Parathyroid adenoma (tissue), 2 donors: ENCODE results near the gene IL17RB.

Source experiments
- H2AFZ ChIP-seq: fragments of 300-600 bp; sonication (generic); one replicate; pipeline ENCODE4 v1.7.0; 2017; ENCODE audit warnings: antibody characterized with exemption, mild to moderate bottlenecking
- H3K27ac ChIP-seq: fragments of 300-600 bp; sonication (generic); one replicate; pipeline ENCODE4 v1.7.0; 2017
- H3K27me3 ChIP-seq: fragments of 300-600 bp; sonication (generic); one replicate; pipeline ENCODE4 v1.7.0; 2017; ENCODE audit warnings: low read length; ENCODE audit not compliant: control insufficient read depth, insufficient read depth
- H3K36me3 ChIP-seq: fragments of 300-600 bp; sonication (generic); one replicate; pipeline ENCODE4 v1.7.0; 2017; ENCODE audit warnings: low read length; ENCODE audit not compliant: control insufficient read depth, insufficient read depth
- H3K4me1 ChIP-seq: fragments of 300-600 bp; sonication (generic); one replicate; pipeline ENCODE4 v1.7.0; 2017; ENCODE audit warnings: control low read depth
- H3K4me2 ChIP-seq: fragments of 300-600 bp; sonication (generic); one replicate; pipeline ENCODE4 v1.7.0; 2017; ENCODE audit warnings: low read length
- H3K4me3 ChIP-seq: fragments of 300-600 bp; sonication (generic); one replicate; pipeline ENCODE4 v1.7.0; 2017; ENCODE audit warnings: low read depth, low read length
- H3K79me2 ChIP-seq: fragments of 300-600 bp; sonication (generic); one replicate; pipeline ENCODE4 v1.7.0; 2017; ENCODE audit warnings: control low read depth
- H3K9ac ChIP-seq: fragments of 300-600 bp; sonication (generic); one replicate; pipeline ENCODE4 v1.7.0; 2017; ENCODE audit warnings: mild to moderate bottlenecking
- H3K9me3 ChIP-seq: fragments of 300-600 bp; sonication (generic); one replicate; pipeline ENCODE4 v1.7.0; 2017; ENCODE audit warnings: low read length; ENCODE audit not compliant: control insufficient read depth
- TF ChIP-seq, protein P1 (sequence below): fragments of 300-600 bp; sonication (generic); IDR thresholded peaks from one replicate; pipeline ENCODE4 v1.7.0; 2017; ENCODE audit warnings: antibody characterized with exemption, mild to moderate bottlenecking
- donor health status: primary hyperparathyroidism.

The IL17RB gene

DNA sequence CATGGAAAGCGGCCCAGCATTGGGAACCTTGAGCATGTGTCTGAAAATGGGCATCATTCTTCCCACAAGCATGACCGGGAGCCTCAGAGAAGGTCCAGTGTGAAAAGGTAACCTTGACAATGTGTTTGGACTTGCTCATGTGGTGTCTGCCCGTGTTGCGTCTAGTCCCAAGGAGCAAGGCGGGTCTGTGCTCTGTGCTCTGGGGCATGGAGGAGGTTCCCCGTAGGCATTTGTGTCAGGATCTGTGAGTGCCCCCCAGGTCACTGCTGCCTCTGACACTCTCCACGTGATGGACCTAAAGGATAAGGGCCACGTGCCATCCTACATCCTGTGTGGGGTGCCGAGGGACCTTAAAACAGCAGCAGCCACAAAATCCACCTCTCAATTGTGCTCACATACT is 45.0 kb upstream of the IL17RB start:
- Histone ChIP-seq H3K79me2 (no peaks in the 10 kb centered on the region), H3K4me1 (no peaks in the 10 kb centered on the region)
- TF ChIP-seq, protein P1, sequence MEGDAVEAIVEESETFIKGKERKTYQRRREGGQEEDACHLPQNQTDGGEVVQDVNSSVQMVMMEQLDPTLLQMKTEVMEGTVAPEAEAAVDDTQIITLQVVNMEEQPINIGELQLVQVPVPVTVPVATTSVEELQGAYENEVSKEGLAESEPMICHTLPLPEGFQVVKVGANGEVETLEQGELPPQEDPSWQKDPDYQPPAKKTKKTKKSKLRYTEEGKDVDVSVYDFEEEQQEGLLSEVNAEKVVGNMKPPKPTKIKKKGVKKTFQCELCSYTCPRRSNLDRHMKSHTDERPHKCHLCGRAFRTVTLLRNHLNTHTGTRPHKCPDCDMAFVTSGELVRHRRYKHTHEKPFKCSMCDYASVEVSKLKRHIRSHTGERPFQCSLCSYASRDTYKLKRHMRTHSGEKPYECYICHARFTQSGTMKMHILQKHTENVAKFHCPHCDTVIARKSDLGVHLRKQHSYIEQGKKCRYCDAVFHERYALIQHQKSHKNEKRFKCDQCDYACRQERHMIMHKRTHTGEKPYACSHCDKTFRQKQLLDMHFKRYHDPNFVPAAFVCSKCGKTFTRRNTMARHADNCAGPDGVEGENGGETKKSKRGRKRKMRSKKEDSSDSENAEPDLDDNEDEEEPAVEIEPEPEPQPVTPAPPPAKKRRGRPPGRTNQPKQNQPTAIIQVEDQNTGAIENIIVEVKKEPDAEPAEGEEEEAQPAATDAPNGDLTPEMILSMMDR: no peak

DNA sequence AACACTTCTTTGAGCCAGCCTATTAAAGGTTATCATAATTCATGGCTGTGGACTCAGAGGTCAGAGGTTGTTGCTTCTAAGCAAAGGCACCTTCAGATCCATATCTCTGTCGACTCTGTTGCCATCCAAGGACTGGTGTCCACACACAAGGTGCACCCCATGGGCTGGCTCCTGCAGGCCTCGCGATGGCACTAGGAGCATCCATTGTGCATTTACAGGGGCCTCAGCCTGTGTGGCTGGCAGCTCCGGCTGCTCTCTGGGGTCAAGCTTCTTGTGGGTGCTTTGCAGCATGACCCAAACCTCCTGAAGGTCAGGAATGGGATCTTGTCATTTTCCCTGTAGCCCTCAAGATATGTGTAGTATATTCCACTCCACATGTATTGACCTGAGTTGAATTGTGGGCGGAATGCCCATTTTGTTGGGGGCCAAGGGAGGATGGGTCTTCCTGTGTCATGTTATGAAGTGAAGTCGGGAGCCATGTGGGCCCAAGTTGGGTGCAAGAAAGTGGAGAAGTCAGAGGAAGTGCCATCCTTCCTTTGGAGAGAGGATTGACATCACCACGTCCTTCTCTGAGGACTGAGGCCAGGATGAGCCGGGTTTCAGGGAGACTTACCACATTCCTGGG is 44.0 kb upstream of the IL17RB start:
- H2AFZ ChIP-seq: no peak overlapping the region
- TF ChIP-seq, protein P1: no peak
- H3K4me2 ChIP-seq: no peak overlapping the region
- H3K4me1 ChIP-seq: no peaks in the 10 kb centered on the region
- H3K27ac ChIP-seq: no peak overlapping the region
- no peaks in the 10 kb centered on the region for H3K27me3 ChIP-seq
- H3K9ac ChIP-seq: no peak overlapping the region
- H3K4me3 ChIP-seq: no peak overlapping the region
- H3K9me3 ChIP-seq: no peaks in the 10 kb centered on the region
- H3K36me3 ChIP-seq: no peaks in the 10 kb centered on the region
- no peaks in the 10 kb centered on the region for H3K79me2 ChIP-seq

More for the DNA sequence above, 45.0 kb upstream of the IL17RB start:
- no peak overlapping the region for H3K27ac ChIP-seq
- no peaks in the 10 kb centered on the region for H3K36me3 ChIP-seq
- no peak overlapping the region for H3K9ac ChIP-seq
- no peak overlapping the region for H3K4me3 ChIP-seq
- H2AFZ ChIP-seq: no peak overlapping the region
- no peak overlapping the region for H3K4me2 ChIP-seq
- H3K27me3 ChIP-seq: no peaks in the 10 kb centered on the region
- H3K9me3 ChIP-seq: no peaks in the 10 kb centered on the region

DNA sequence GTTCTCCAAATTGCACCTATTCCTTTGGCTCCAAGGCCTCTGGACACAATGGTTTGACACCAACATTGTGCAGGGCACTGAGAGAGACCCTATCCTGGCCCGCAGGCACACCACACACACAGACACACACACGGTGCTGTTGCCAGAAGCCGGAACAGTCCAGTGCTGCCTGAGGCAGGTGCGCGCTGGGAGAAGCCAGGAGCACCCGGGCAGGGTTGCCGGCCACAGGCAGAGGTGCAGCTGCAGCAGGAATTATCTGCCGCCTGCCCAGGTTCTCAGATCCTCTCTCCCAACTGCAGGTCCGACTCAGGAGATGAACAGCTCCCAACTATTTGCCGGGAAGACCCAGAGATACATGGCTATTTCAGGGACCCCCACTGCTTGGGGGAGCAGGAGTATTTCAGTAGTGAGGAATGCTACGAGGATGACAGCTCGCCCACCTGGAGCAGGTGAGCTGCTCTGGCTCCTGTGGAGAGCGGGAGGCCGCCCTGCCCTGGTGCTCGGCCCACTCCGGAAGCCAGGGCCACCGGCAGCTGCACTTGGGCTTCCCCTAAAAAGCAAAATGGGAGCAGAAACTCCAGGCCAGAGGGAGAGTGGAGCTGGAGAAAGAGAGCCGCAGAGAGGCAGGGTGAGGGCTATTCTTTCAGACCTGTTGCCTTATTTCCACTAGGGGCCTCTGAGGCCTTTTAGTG is 43.1 kb upstream of the IL17RB start:
- TF ChIP-seq, protein P1: no peak
- H3K9ac ChIP-seq: no peak overlapping the region
- H3K79me2 ChIP-seq: no peaks in the 10 kb centered on the region
- H3K4me1 ChIP-seq: no peaks in the 10 kb centered on the region
- H3K4me2 ChIP-seq: no peak overlapping the region
- H2AFZ ChIP-seq: no peak overlapping the region
- H3K27me3 ChIP-seq: no peaks in the 10 kb centered on the region
- H3K9me3 ChIP-seq: no peaks in the 10 kb centered on the region
- no peak overlapping the region for H3K4me3 ChIP-seq
- no peak overlapping the region for H3K27ac ChIP-seq
- H3K36me3 ChIP-seq: no peaks in the 10 kb centered on the region

DNA sequence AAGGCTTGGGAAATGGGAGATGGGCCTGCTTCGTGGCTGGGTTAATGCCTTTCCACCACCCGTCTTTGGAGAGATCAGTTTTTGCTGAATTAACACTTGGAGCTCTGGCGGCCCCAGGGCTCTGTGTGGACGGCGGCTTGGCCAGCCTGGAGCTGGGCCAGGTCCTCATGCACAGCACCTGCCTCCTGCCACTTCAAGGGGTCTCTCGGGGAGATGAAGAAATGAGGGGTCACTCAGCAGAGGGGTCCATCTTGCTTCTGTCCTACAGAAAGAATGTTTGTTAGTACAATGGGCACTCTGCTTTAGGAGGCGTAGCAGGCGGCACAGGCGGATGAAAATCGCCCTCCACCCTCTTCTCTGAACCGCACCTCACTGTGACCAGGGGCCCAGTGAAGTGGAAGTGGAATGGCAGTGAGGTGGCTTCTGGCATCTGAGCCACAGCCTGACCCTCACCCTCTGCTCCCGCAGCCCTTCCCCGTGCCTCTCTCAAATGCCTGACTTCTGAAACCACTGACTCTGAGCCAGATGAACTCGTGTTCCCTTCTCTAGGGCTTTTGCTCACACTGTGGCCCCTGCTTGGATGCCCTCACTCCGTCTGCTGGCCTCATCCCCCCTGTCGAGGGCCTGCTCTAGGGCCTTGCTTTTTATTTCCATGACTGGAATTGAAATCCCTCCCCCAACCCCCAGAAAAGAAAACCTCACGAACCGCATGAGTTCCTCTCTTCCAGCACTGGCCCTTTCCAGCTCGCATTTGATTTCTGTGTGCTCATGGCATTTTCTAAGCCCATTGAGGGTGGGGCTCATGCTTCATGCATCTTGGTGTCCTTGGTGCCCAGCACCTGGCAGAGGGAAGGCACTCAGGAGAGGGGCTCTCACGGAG is 42.3 kb upstream of the IL17RB start:
- Histone ChIP-seq H3K4me3 (no peak overlapping the region), H3K27ac (no peak overlapping the region), H3K4me2 (no peak overlapping the region), H2AFZ (no peak overlapping the region), H3K36me3 (no peaks in the 10 kb centered on the region), H3K79me2 (no peaks in the 10 kb centered on the region), H3K4me1 (no peaks in the 10 kb centered on the region), H3K9ac (no peak overlapping the region), H3K27me3 (no peaks in the 10 kb centered on the region), H3K9me3 (no peaks in the 10 kb centered on the region)
- TF ChIP-seq, protein P1: no peak
